ENCODE measurements around the gene TMEM18. TPM values are rescaled to one million over a fixed set of nuclear protein-coding genes. Genes with fewer than 3 reads are reported as not detected.

The TMEM18 gene
- total RNA-seq, 1 donor from 2014 or later, result 18.0 TPM

- no peak for ATAC-seq
These were observed 59.2 kb downstream of the TMEM18 start for GRCh38 chr2:618005-618404.
